GM19023 (cell line): ENCODE results near the gene SLC7A7.
"Not testable (repeated sequence)": the region's sequence is repeated elsewhere in the genome, so short reads cannot be mapped to it uniquely, and the experiment has no call there.

ENCODE experiments used
- ATAC-seq: cut with Tn5 transposase; IDR thresholded peaks from one replicate; pipeline ENCODE4 v1.9.1; 2021; ENCODE audit warnings: mild to moderate bottlenecking, moderate library complexity; ENCODE audit not compliant: unreplicated experiment

Gene SLC7A7

GRCh38 chr14:22822016-22822570 lies 6.9 kb upstream of the SLC7A7 start:
- no peak for ATAC-seq

GRCh38 chr14:22821193-22822015 lies 6.2 kb upstream of the SLC7A7 start:
- ATAC-seq = no peak

- ATAC-seq = no peak
Measured at GRCh38 chr14:22820731-22821130, 5.5 kb upstream of the SLC7A7 start.

- ATAC-seq = no peak
Measured at GRCh38 chr14:22819151-22819988, 4.1 kb upstream of the SLC7A7 start.

GRCh38 chr14:22814373-22814772 lies 862 bp downstream of the SLC7A7 start:
- ATAC-seq = no peak

- ATAC-seq = no peak
Measured at GRCh38 chr14:22813145-22813544, 2.1 kb downstream of the SLC7A7 start.

- ATAC-seq = no peak
Measured at GRCh38 chr14:22812744-22813143, 2.5 kb downstream of the SLC7A7 start.

- no peak for ATAC-seq
Measured at GRCh38 chr14:22811722-22812121, 3.5 kb downstream of the SLC7A7 start.

GRCh38 chr14:22808388-22809209 lies 6.6 kb downstream of the SLC7A7 start:
- ATAC-seq = no peak

GRCh38 chr14:22807432-22808087 lies 7.7 kb downstream of the SLC7A7 start:
- ATAC-seq = no peak

GRCh38 chr14:22805235-22805634 lies 10.0 kb downstream of the SLC7A7 start:
- ATAC-seq = not testable (repeated sequence)

- ATAC-seq = peak; percentile 47
Measured at GRCh38 chr14:22803687-22803974, 11.6 kb downstream of the SLC7A7 start.

- ATAC-seq = peak; percentile 50
Measured at GRCh38 chr14:22802860-22803686, 12.2 kb downstream of the SLC7A7 start.

GRCh38 chr14:22801716-22802115 lies 13.5 kb downstream of the SLC7A7 start:
- no peak for ATAC-seq

GRCh38 chr14:22800346-22800745 lies 14.9 kb downstream of the SLC7A7 start:
- no peak for ATAC-seq

GRCh38 chr14:22798528-22798927 lies 16.7 kb downstream of the SLC7A7 start:
- no peak for ATAC-seq

- ATAC-seq = no peak
Measured at GRCh38 chr14:22797017-22797917, 18.0 kb downstream of the SLC7A7 start.

- ATAC-seq = peak; percentile 60
Measured at GRCh38 chr14:22796087-22796707, 19.0 kb downstream of the SLC7A7 start.
